GM12878 (cell line): ENCODE results near the gene MORC3. TPM values are rescaled to one million over a fixed set of nuclear protein-coding genes. Genes with fewer than 3 reads are reported as not detected.
"Not testable (repeated sequence)": the region's sequence is repeated elsewhere in the genome, so short reads cannot be mapped to it uniquely, and the experiment has no call there.

Experiments used
- ATAC-seq: fragments of 200-7000 bp; cut with Tn5 transposase; 3 replicates; pipeline ENCODE4 v1.9.1; 2020; ENCODE audit warnings: mild to moderate bottlenecking, moderate library complexity
- BruUV-seq: library from RNA; stranded (reverse); fragments of 400-500 nt; replicated peaks from 2 replicates; lab custom pipeline; 2021; lab: Mats Ljungman, UMichigan
- CTCF ChIA-PET: fragments of 300-600 bp; sonication (Branson Sonifier 250); formaldehyde crosslinking; extraction: SDS; loops from one replicate; lab custom pipeline; 2021; ENCODE audit warnings: inconsistent platforms; lab: Yijun Ruan, JAX
- POLR2A ChIA-PET: fragments of 350-600 bp; formaldehyde crosslinking; extraction: SDS; loops from one replicate; lab custom pipeline; 2021; ENCODE audit warnings: inconsistent platforms; lab: Charles Lee
- RAD21 ChIA-PET: fragments of 300-600 bp; sonication (Branson Sonifier 250); formaldehyde crosslinking; loops from one replicate; lab custom pipeline; 2023; ENCODE audit warnings: antibody characterized with exemption; ENCODE audit not compliant: unreplicated experiment; lab: Charles Lee
- SMC1A ChIA-PET: fragments of 300-600 bp; sonication (Branson Sonifier 250); formaldehyde crosslinking; loops from one replicate; lab custom pipeline; 2023; ENCODE audit not compliant: unreplicated experiment, uncharacterized antibody; lab: Charles Lee
- DNase-seq: peaks from one replicate; pipeline ENCODE4 v3.0.0-alpha.2; 2011; ENCODE audit warnings: low read depth, low spot score
- FAIRE-seq: peaks from 3 replicates; lab custom pipeline; 2011; peaks lifted over from hg19 to GRCh38; lab: Jason Lieb, UNC
- H2AFZ ChIP-seq: 2 replicates; pipeline ENCODE4 v1.6.0; 2011; ENCODE audit warnings: low read depth, low read length, control low read depth; ENCODE audit not compliant: control insufficient read depth
- H3K27ac ChIP-seq: 2 replicates; pipeline ENCODE4 v1.5.1; 2011; ENCODE audit warnings: control low read depth; ENCODE audit not compliant: control insufficient read depth, insufficient read depth
- H3K27me3 ChIP-seq, 2 experiments: replicated peaks in 1 of 2; 2 replicates each; pipeline versions ENCODE4 v1.6.0 to v1.6.1; 2011; ENCODE audit warnings: low read length in 1 of 2; ENCODE audit not compliant: control insufficient read depth in 2 of 2, insufficient read depth in 2 of 2
- H3K36me3 ChIP-seq, 2 experiments: 2 replicates each; pipeline ENCODE4 v1.5.1; 2011; ENCODE audit warnings: low read length in 1 of 2; ENCODE audit not compliant: control insufficient read depth in 2 of 2, insufficient read depth in 2 of 2
- H3K4me1 ChIP-seq: 2 replicates; pipeline ENCODE4 v1.6.1; 2011; ENCODE audit warnings: mild to moderate bottlenecking, low read length, moderate library complexity, mixed read lengths; ENCODE audit not compliant: control insufficient read depth, insufficient read depth
- H3K4me2 ChIP-seq: 2 replicates; pipeline ENCODE4 v1.6.0; 2011; ENCODE audit warnings: control low read depth; ENCODE audit not compliant: control insufficient read depth, insufficient read depth
- H3K4me3 ChIP-seq: fragments of 200-600 bp; sonication (generic); 2 replicates; pipeline ENCODE4 v1.5.1; 2016
- H3K79me2 ChIP-seq: 2 replicates; pipeline ENCODE4 v1.6.0; 2011; ENCODE audit warnings: low read length; ENCODE audit not compliant: control insufficient read depth, insufficient read depth
- H3K9ac ChIP-seq: 2 replicates; pipeline ENCODE4 v1.8.0; 2011; ENCODE audit warnings: low read length, control low read depth, mixed read lengths; ENCODE audit not compliant: control insufficient read depth, insufficient read depth
- H3K9me3 ChIP-seq: replicated peaks from 3 replicates; pipeline ENCODE4 v1.5.1; 2011; ENCODE audit warnings: mild to moderate bottlenecking, low read length; ENCODE audit not compliant: control insufficient read depth, insufficient read depth
- H4K20me1 ChIP-seq: 2 replicates; pipeline ENCODE4 v1.6.0; 2011; ENCODE audit not compliant: control insufficient read depth, insufficient read depth
- NBN ChIP-seq: fragments of 450-650 bp; IDR thresholded peaks from 2 replicates; pipeline ENCODE4 v1.6.1; 2016
- REST ChIP-seq: IDR thresholded peaks from 2 replicates; pipeline ENCODE4 v1.6.1; 2012; ENCODE audit warnings: mild to moderate bottlenecking, low read depth, low read length
- SP1 ChIP-seq: IDR thresholded peaks from one replicate; pipeline ENCODE4 v1.6.1; 2011; ENCODE audit warnings: low read depth, low read length
- TCF7 ChIP-seq: IDR thresholded peaks from 2 replicates; pipeline ENCODE4 v1.6.1; 2014; ENCODE audit warnings: antibody characterized with exemption, borderline replicate concordance
- YBX1 ChIP-seq: fragments of 450-650 bp; IDR thresholded peaks from 2 replicates; pipeline ENCODE4 v1.6.1; 2016; ENCODE audit warnings: antibody characterized with exemption
- ZBED1 ChIP-seq: IDR thresholded peaks from 2 replicates; pipeline ENCODE4 v1.6.1; 2016; ENCODE audit warnings: borderline replicate concordance
- WGBS: methylation state at CpG from one replicate; pipeline ENCODE4 v1.1.6; 2016; ENCODE audit warnings: low lambda C conversion rate; ENCODE audit not compliant: insufficient replicate concordance, insufficient coverage; ENCODE audit errors: missing lambda C conversion rate; 5-methylcytosine and 5-hydroxymethylcytosine counted together
- in situ Hi-C: fragments of 300-500 bp; cut with MboI; formaldehyde crosslinking; loops from 9 replicates; pipeline ENCODE4 v1.14.3; 2018; ENCODE audit warnings: mixed read lengths
- intact Hi-C: fragments of 100-400 bp; cut with micrococcal nuclease; formaldehyde crosslinking; loops from one replicate; pipeline ENCODE4 v1.14.2; 2022; ENCODE audit not compliant: unreplicated experiment
- polyA plus RNA-seq, 11 experiments: library from polyadenylated mRNA; depleted of rRNA in 4 of 11; unstranded in 6 of 11; stranded (reverse) in 5 of 11; fragments of >200 nt; fragmentation: Nextera tagmentation in 4 of 11; fragmentation: Illumina TruSeq in 1 of 11; extraction: Ambion mirVana in 4 of 11; extraction: Trizol in 1 of 11; gene quantifications; 1 replicate in 1 of 11; 2 replicates in 10 of 11; pipeline versions ENCODE4 v1.2.1 to v1.2.3, GENCODE V29; 2011 to 2016; ENCODE audit warnings: inconsistent platforms in 2 of 11, missing spikeins in 2 of 11, low read depth in 1 of 11
- total RNA-seq, 4 experiments: library from RNA; depleted of rRNA in 3 of 4; stranded (reverse); fragments of >200 nt in 3 of 4; fragmentation: Illumina TruSeq in 1 of 4; extraction: Trizol in 1 of 4; gene quantifications; 2 replicates each; pipeline versions ENCODE4 v1.2.1 to v1.2.3, GENCODE V29; 2013 to 2021

The MORC3 gene
- total and polyA plus RNA-seq, 10 of the 15 experiments (the other 5 are each of a cell fraction or from before 2014, with no cell fraction given) = 5.5 to 29.9 (median 16.3) TPM

- Histone ChIP-seq H3K4me1 (no peaks in the 10 kb centered on the region), H3K9ac (no peak overlapping the region), H3K4me3 (no peak overlapping the region), H3K4me2 (no peak overlapping the region), H4K20me1 (no peaks in the 10 kb centered on the region), H2AFZ (no peak overlapping the region), H3K27ac (no peak overlapping the region), H3K27me3 (no peaks in the 10 kb centered on the region), H3K9me3 (no peaks in the 10 kb centered on the region), H3K36me3 (peaks cover 0 to 4% of the 10 kb centered on the region in 2 experiments; a peak in 1 of 4 replicates), H3K79me2 (no peaks in the 10 kb centered on the region)
- TF ChIP-seq ZBED1 (no peak), NBN (no peak), SP1 (no peak), REST (no peak), YBX1 (no peak), TCF7 (no peak)
- DNase-seq = no peak
- 80% methylated on average over 5 of the region's 5 CpGs for WGBS
- RAD21 ChIA-PET = no interaction called here
- no TSS peak for BruUV-seq
- intact Hi-C loops (no loop called here), in situ Hi-C loops (no loop called here)
- peak; percentile 44 for FAIRE-seq
- CTCF ChIA-PET = interaction anchor here (0.6 to 1.9 kb wide), 2 partner anchors 9 to 192 kb away, joined by 4 to 5 read pairs; no protein-coding TSS in a partner anchor
- POLR2A ChIA-PET = interaction anchor here (0.6 kb wide), 1 partner anchor 609 kb away, joined by 5 read pairs; no protein-coding TSS in a partner anchor
- ATAC-seq = no peak
- SMC1A ChIA-PET = interaction anchor here (1.0 kb wide), 1 partner anchor 9 kb away, joined by 4 read pairs; no protein-coding TSS in a partner anchor
These were observed 77.6 kb downstream of the MORC3 start for GRCh38 chr21:36397606-36398005.

- DNase-seq, H3K4me1 ChIP-seq, H3K9me3 ChIP-seq, H3K27ac ChIP-seq, SMC1A ChIA-PET, H2AFZ ChIP-seq, intact Hi-C loops, in situ Hi-C loops, H3K79me2 ChIP-seq, BruUV-seq, FAIRE-seq, H3K9ac ChIP-seq, H4K20me1 ChIP-seq, H3K36me3 ChIP-seq, ATAC-seq, H3K4me3 ChIP-seq, H3K4me2 ChIP-seq, H3K27me3 ChIP-seq, RAD21 ChIA-PET: not testable (repeated sequence)
- ChIA-PET POLR2A (interaction anchor here (0.6 kb wide), 2 partner anchors 9 to 40 kb away, joined by 3 read pairs; no protein-coding TSS in a partner anchor), CTCF (interaction anchor here (1.1 to 2.0 kb wide), 2 partner anchors 9 to 259 kb away, joined by 3 to 7 read pairs; no protein-coding TSS in a partner anchor)
- 100% methylated on average over 9 of the region's 9 CpGs for WGBS
These were observed 79.7 kb downstream of the MORC3 start for GRCh38 chr21:36399736-36400135.
